Ishikawa (cell line): ENCODE measurements around the gene HERC4.

Experiments
- CEBPB ChIP-seq: IDR thresholded peaks from 2 replicates; pipeline ENCODE4 v1.6.1; 2012
- TF ChIP-seq, protein P1 (sequence below): IDR thresholded peaks from 2 replicates; pipeline ENCODE4 v1.6.1; 2012
- TF ChIP-seq, protein P2 (sequence below): IDR thresholded peaks from 2 replicates; pipeline ENCODE4 v1.6.1; 2012; ENCODE audit warnings: low read depth, mild to moderate bottlenecking

DNA sequence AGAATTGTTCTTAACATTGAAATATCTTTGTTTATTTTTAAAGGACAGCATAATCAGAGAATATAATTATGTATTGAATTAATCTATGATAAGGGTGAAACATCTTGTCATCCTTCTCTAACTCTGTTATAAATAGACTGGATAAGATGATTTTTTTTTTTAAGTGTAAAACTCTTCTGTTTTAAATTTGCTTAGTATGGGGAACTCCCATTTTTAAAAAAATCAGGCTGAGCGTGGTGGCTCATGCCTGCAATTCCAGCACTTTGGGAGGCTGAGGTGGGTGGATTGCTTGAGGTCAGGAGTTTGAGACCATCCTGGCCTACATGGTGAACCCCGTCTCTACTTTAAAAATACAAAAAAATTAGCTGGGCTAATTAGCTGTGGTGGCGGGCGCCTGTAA lies 9.4 kb upstream of the HERC4 start:
- TF ChIP-seq, protein P1, sequence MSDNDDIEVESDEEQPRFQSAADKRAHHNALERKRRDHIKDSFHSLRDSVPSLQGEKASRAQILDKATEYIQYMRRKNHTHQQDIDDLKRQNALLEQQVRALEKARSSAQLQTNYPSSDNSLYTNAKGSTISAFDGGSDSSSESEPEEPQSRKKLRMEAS, result no peak
- TF ChIP-seq CEBPB, result no peak
- TF ChIP-seq, protein P2, sequence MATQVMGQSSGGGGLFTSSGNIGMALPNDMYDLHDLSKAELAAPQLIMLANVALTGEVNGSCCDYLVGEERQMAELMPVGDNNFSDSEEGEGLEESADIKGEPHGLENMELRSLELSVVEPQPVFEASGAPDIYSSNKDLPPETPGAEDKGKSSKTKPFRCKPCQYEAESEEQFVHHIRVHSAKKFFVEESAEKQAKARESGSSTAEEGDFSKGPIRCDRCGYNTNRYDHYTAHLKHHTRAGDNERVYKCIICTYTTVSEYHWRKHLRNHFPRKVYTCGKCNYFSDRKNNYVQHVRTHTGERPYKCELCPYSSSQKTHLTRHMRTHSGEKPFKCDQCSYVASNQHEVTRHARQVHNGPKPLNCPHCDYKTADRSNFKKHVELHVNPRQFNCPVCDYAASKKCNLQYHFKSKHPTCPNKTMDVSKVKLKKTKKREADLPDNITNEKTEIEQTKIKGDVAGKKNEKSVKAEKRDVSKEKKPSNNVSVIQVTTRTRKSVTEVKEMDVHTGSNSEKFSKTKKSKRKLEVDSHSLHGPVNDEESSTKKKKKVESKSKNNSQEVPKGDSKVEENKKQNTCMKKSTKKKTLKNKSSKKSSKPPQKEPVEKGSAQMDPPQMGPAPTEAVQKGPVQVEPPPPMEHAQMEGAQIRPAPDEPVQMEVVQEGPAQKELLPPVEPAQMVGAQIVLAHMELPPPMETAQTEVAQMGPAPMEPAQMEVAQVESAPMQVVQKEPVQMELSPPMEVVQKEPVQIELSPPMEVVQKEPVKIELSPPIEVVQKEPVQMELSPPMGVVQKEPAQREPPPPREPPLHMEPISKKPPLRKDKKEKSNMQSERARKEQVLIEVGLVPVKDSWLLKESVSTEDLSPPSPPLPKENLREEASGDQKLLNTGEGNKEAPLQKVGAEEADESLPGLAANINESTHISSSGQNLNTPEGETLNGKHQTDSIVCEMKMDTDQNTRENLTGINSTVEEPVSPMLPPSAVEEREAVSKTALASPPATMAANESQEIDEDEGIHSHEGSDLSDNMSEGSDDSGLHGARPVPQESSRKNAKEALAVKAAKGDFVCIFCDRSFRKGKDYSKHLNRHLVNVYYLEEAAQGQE, result no peak
